Chondrocyte (in vitro differentiated cells): Measurements from ENCODE around the gene LDLRAD4. TPM values are rescaled to one million over a fixed set of nuclear protein-coding genes. Genes with fewer than 3 reads are reported as not detected.

Source experiments
- DNase-seq: peaks from one replicate; pipeline ENCODE4 v3.0.0; 2021; ENCODE audit warnings: mixed read lengths, low spot score
- H3K27ac Mint-ChIP-seq: one replicate; pipeline ENCODE4 v1.8.0; 2021; ENCODE audit warnings: mild to moderate bottlenecking, moderate library complexity, mixed read lengths; ENCODE audit not compliant: unreplicated experiment
- H3K27me3 Mint-ChIP-seq: 2 replicates; pipeline ENCODE4 v1.8.0; 2021; ENCODE audit warnings: low read depth, mixed read lengths
- H3K36me3 Mint-ChIP-seq: 2 replicates; pipeline ENCODE4 v1.8.0; 2021; ENCODE audit warnings: low read depth, mixed read lengths
- H3K4me1 Mint-ChIP-seq: 2 replicates; pipeline ENCODE4 v1.8.0; 2021; ENCODE audit warnings: low read depth, mild to moderate bottlenecking, mixed read lengths
- H3K4me3 Mint-ChIP-seq: one replicate; pipeline ENCODE4 v1.8.0; 2021; ENCODE audit warnings: mild to moderate bottlenecking, moderate library complexity, mixed read lengths; ENCODE audit not compliant: unreplicated experiment
- H3K9me3 Mint-ChIP-seq: 2 replicates; pipeline ENCODE4 v1.8.0; 2021; ENCODE audit warnings: low read depth, mixed read lengths
- total RNA-seq: library from RNA; stranded (reverse); gene quantifications from 3 replicates; pipeline ENCODE4 v1.2.1, GENCODE V29; 2021
- TF ChIP-seq, protein P1 (sequence below): fragments of 200-600 bp; sonication (generic); IDR thresholded peaks from 2 replicates; pipeline ENCODE4 v1.5.0; 2021; ENCODE audit warnings: antibody characterized with exemption, mild to moderate bottlenecking, moderate library complexity

The LDLRAD4 gene
- total RNA-seq, 1 donor from 2014 or later = 80.5 TPM

DNA sequence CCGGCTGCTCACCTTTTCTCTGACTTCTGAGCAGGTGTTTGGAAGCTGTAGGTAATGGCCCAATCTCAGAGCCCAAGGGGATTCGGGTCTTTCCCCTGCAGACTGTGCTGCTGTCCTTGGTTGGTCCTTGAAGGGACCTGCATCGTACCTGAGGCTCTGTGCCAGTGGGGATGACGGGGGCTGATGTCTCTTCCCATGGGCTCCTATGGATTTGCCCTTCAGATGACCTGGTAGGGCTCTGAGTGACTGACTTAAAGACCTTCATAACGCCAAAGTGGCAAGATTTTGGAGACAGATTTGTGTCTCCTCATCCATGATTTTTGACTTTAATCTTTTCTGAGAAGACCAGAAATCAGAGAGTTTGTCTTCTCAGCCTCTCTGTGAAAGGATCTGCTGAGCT is 341.7 kb downstream of the LDLRAD4 start:
- DNase-seq = no peak
- Mint-ChIP-seq H3K27me3 (no peaks in the 10 kb centered on the region), H3K9me3 (no peaks in the 10 kb centered on the region), H3K4me1 (peaks cover 41% of the 10 kb centered on the region), H3K27ac (no peak overlapping the region), H3K4me3 (no peak overlapping the region), H3K36me3 (no peaks in the 10 kb centered on the region)
- TF ChIP-seq, protein P1, sequence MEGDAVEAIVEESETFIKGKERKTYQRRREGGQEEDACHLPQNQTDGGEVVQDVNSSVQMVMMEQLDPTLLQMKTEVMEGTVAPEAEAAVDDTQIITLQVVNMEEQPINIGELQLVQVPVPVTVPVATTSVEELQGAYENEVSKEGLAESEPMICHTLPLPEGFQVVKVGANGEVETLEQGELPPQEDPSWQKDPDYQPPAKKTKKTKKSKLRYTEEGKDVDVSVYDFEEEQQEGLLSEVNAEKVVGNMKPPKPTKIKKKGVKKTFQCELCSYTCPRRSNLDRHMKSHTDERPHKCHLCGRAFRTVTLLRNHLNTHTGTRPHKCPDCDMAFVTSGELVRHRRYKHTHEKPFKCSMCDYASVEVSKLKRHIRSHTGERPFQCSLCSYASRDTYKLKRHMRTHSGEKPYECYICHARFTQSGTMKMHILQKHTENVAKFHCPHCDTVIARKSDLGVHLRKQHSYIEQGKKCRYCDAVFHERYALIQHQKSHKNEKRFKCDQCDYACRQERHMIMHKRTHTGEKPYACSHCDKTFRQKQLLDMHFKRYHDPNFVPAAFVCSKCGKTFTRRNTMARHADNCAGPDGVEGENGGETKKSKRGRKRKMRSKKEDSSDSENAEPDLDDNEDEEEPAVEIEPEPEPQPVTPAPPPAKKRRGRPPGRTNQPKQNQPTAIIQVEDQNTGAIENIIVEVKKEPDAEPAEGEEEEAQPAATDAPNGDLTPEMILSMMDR = no peak

DNA sequence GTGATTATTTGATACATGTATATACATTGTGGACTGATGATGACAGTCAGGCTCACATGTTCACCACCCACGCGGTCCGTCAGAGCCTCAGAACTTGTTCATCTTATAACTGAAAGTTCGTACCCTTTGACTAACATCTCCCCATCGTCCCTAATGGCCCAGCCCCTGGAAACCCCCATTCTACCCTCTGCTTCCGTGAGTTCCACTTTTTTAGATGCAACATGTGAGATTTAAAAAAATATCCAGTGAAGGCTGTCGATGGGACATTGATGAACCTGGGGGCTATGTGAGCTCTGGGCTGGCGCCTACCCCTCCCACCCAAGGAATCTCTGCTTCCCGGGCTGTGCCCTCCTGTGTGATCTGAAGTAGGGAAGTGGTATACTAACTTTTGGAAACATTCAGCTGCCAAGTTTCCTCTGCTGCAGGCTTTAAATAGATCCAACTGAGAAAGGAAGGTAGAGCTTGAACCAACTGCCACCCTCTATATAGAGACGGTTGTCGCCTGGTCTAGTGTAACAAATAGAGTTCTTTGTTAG is 344.0 kb downstream of the LDLRAD4 start:
- TF ChIP-seq, protein P1 = no peak
- H3K36me3 Mint-ChIP-seq = no peaks in the 10 kb centered on the region
- H3K27ac Mint-ChIP-seq = no peak overlapping the region
- H3K4me1 Mint-ChIP-seq = peaks cover 41% of the 10 kb centered on the region
- no peak overlapping the region for H3K4me3 Mint-ChIP-seq
- DNase-seq = no peak
- H3K9me3 Mint-ChIP-seq = no peaks in the 10 kb centered on the region
- no peaks in the 10 kb centered on the region for H3K27me3 Mint-ChIP-seq

DNA sequence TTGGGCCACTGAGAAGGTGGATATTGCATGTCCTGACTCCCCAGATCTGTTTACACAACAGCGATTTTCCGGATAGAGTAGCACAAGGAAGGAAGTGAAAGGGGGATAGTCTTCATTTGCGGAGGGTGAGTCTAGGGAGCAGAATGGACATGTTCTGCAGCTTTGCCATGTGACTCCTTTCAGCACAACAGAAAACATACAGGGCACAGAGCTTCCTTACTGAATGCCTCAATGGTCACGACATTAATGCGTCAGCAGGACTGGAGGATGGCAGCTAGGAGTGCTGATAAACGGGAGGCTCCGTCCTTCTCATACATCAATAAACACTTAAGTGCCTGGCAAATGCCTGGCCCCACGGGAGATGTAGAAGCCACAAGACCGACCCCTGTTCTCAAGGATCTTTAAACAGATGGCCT is 344.8 kb downstream of the LDLRAD4 start:
- Mint-ChIP-seq H3K27ac (peak overlapping the region; percentile 68), H3K36me3 (no peaks in the 10 kb centered on the region), H3K4me3 (no peak overlapping the region), H3K4me1 (peaks cover 35% of the 10 kb centered on the region), H3K27me3 (no peaks in the 10 kb centered on the region), H3K9me3 (no peaks in the 10 kb centered on the region)
- TF ChIP-seq, protein P1 = no peak
- DNase-seq = no peak

DNA sequence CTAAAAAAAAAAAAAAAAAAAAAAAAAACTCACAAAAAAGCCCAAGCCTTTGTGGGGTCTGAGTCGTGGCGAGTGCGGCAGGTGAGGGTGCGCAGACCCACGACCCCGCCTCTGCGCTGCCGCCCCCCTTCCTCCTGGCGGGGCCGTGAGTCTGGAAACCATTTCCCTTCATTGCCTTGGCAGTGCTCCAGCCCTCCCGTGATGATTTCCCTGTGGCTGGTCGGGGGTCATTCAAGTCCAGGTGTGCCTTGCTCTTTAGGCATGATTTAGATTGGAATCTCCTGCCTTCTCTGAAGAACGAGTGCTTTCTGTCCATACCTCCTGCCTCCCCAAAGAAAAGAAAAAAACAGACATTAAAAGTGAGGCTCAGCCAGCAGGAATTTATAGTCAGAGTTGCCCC is 346.0 kb downstream of the LDLRAD4 start:
- Mint-ChIP-seq H3K9me3 (no peaks in the 10 kb centered on the region), H3K27me3 (no peaks in the 10 kb centered on the region), H3K4me3 (no peak overlapping the region), H3K36me3 (no peaks in the 10 kb centered on the region), H3K27ac (no peak overlapping the region), H3K4me1 (peaks cover 44% of the 10 kb centered on the region)
- TF ChIP-seq, protein P1 = no peak
- DNase-seq = no peak

DNA sequence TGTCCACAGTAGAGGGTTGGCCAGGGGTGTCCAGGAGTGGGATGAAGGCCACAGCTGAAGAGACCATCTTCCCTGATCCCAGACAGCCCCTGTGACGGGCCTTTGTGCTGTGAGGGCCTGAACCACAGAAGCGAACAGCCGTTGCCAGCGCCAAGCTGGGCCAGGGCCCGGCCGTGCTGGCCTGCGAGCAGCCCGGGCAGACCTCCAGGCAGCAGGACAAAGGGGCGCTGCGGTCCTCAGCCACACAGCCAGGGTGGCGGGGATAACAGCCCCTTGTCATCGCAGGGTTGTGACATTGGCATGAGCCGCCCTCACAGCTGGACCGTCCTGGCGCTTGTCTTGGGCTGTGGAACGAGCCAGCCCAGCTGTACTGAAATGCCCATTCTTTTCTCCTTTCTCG is 346.7 kb downstream of the LDLRAD4 start:
- no peak overlapping the region for H3K4me3 Mint-ChIP-seq
- DNase-seq = no peak
- peaks cover 49% of the 10 kb centered on the region for H3K4me1 Mint-ChIP-seq
- H3K27me3 Mint-ChIP-seq = no peaks in the 10 kb centered on the region
- no peaks in the 10 kb centered on the region for H3K9me3 Mint-ChIP-seq
- TF ChIP-seq, protein P1 = no peak
- H3K27ac Mint-ChIP-seq = no peak overlapping the region
- no peaks in the 10 kb centered on the region for H3K36me3 Mint-ChIP-seq
